Uterus (tissue), 2 donors: Measurements from ENCODE around the gene ORAI2.

ENCODE experiments used
- CTCF ChIP-seq, 4 experiments: fragments of 200-600 bp in 2 of 4; fragments of 450-650 bp in 2 of 4; sonication (generic) in 2 of 4; IDR thresholded peaks; one replicate each; pipeline ENCODE4 v1.5.1; 2016 to 2019; ENCODE audit warnings: antibody characterized with exemption in 4 of 4, mild to moderate bottlenecking in 2 of 4, moderate library complexity in 1 of 4
- POLR2A ChIP-seq, 2 donors: fragments of 450-650 bp; IDR thresholded peaks; one replicate each; pipeline ENCODE4 v1.6.1; 2016; ENCODE audit warnings: antibody characterized with exemption in 2 of 2, mild to moderate bottlenecking in 1 of 2, moderate library complexity in 1 of 2

DNA sequence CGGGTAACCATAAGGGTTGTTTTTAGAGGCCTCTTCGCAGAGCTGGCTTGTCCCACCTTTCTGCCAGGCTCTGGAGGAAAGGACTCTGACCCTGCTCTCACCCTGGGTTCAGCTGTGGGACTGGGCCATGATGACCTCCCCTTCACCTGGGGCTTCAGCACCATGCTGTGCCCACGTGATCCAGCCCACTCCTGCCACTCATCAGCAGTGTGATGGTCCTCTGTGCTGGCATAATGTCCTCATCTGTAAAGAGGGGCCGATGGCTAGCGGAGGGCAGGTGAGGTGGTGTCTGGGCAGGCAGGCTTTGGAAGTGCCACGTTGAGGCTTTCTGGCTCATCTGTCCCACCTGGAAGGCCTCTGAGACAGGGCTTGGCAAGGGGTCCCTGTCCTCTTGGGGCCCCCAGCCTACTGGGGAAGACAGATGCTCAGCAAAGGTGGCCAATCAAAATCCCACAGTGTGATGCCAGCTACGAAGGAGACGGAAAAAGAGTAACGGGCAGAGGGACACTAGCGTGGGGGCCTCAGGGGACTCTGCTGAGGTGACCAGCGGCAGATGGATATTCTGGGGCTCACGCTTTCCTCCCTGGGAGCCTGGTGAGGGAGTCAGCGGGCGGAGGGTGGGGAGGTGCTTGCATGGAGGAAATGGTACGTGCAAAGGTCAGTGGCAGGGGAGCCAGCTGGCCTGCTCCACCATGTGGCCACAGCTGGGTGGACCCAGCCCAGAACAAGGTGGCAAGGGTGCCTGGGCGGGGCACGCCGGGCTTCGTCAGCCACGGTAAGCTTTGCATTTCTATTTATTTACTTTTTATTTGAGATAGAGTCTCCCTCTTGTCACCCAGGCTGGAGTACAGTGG lies 36.8 kb downstream of the ORAI2 start:
- TF ChIP-seq POLR2A (IDR thresholded peaks at IDR 0.05) (no peak), CTCF (IDR thresholded peaks at IDR 0.05) (no peak)
